Activated CD8-positive, alpha-beta memory T cell treated with anti-CD3 and anti-CD28 coated beads, Interleukin-2, amount 10 ng/mL, durations not matched to agents 7 days and 5 days (primary cell): ENCODE data around the gene UBXN1. TPM values are rescaled to one million over a fixed set of nuclear protein-coding genes. Genes with fewer than 3 reads are reported as not detected.

Experiments used
- ATAC-seq: fragments of 150-1000 bp; cut with Tn5 transposase; one replicate; pipeline ENCODE4 v1.10.0; 2021; ENCODE audit warnings: moderate library complexity
- CTCF ChIA-PET: fragments of 350-600 bp; sonication (Branson Sonifier 250); formaldehyde crosslinking; loops from one replicate; lab custom pipeline; 2021; ENCODE audit warnings: antibody characterized with exemption; lab: Charles Lee
- DNase-seq: peaks from one replicate; pipeline ENCODE4 v3.0.0-alpha.2; 2020
- H3K27ac Mint-ChIP-seq: one replicate; pipeline ENCODE4 v1.8.0; 2021; ENCODE audit warnings: mild to moderate bottlenecking, mixed read lengths
- H3K27me3 Mint-ChIP-seq: one replicate; pipeline ENCODE4 v1.8.0; 2021; ENCODE audit warnings: mixed read lengths
- H3K36me3 Mint-ChIP-seq: one replicate; pipeline ENCODE4 v1.8.0; 2021; ENCODE audit warnings: mild to moderate bottlenecking, mixed read lengths
- H3K4me1 Mint-ChIP-seq: one replicate; pipeline ENCODE4 v1.8.0; 2021; ENCODE audit warnings: mixed read lengths
- H3K4me3 Mint-ChIP-seq: one replicate; pipeline ENCODE4 v1.8.0; 2021; ENCODE audit warnings: mild to moderate bottlenecking, moderate library complexity, mixed read lengths
- H3K9me3 Mint-ChIP-seq: one replicate; pipeline ENCODE4 v1.8.0; 2022; ENCODE audit warnings: low read depth, mixed read lengths
- total RNA-seq, 2 experiments: library from RNA; stranded (reverse); gene quantifications; one replicate each; pipeline ENCODE4 v1.2.3, GENCODE V29; 2021

Gene UBXN1
- total RNA-seq, 2 experiments from 2014 or later, result 115 to 152 TPM

- CTCF ChIA-PET, result interaction anchor here (1.0 to 2.3 kb wide), 4 partner anchors 9 to 105 kb away, joined by 3 to 8 read pairs (median 4); partner anchors contain the start of genes BSCL2, GNG3 and HNRNPUL2
- H3K36me3 Mint-ChIP-seq, result peaks cover 76% of the 10 kb centered on the region
- ATAC-seq, result no peak
- H3K27ac Mint-ChIP-seq, result peak overlapping the region; percentile 45
- no peaks in the 10 kb centered on the region for H3K27me3 Mint-ChIP-seq
- H3K9me3 Mint-ChIP-seq, result no peaks in the 10 kb centered on the region
- H3K4me1 Mint-ChIP-seq, result peaks cover 79% of the 10 kb centered on the region
- no peak overlapping the region for H3K4me3 Mint-ChIP-seq
- no peak for DNase-seq
Measured at GRCh38 chr11:62716206-62716605, 37.3 kb upstream of the UBXN1 start.

- Mint-ChIP-seq H3K4me1 (peaks cover 79% of the 10 kb centered on the region), H3K27ac (peak overlapping the region; percentile 45), H3K36me3 (peaks cover 76% of the 10 kb centered on the region), H3K9me3 (no peaks in the 10 kb centered on the region), H3K27me3 (no peaks in the 10 kb centered on the region), H3K4me3 (no peak overlapping the region)
- DNase-seq (no peak), ATAC-seq (no peak)
- CTCF ChIA-PET, result interaction anchor here (1.0 to 2.3 kb wide), 4 partner anchors 8 to 104 kb away, joined by 3 to 8 read pairs (median 4); partner anchors contain the start of genes BSCL2, GNG3 and HNRNPUL2
Measured at GRCh38 chr11:62715150-62716130, 36.6 kb upstream of the UBXN1 start.

- H3K9me3 Mint-ChIP-seq, result no peaks in the 10 kb centered on the region
- peaks cover 64% of the 10 kb centered on the region for H3K36me3 Mint-ChIP-seq
- no peaks in the 10 kb centered on the region for H3K27me3 Mint-ChIP-seq
- H3K27ac Mint-ChIP-seq, result peak overlapping the region; percentile 92
- peak overlapping the region; percentile 53 for H3K4me3 Mint-ChIP-seq
- CTCF ChIA-PET, result interaction anchor here (1.5 kb wide), 1 partner anchor 56 kb away, joined by 3 read pairs; no protein-coding TSS in a partner anchor
- DNase-seq, result no peak
- H3K4me1 Mint-ChIP-seq, result peaks cover 78% of the 10 kb centered on the region
- no peak for ATAC-seq
Measured at GRCh38 chr11:62713343-62713742, 34.5 kb upstream of the UBXN1 start.

- peak overlapping the region; percentile 92 for H3K27ac Mint-ChIP-seq
- H3K27me3 Mint-ChIP-seq, result no peaks in the 10 kb centered on the region
- H3K36me3 Mint-ChIP-seq, result peaks cover 60% of the 10 kb centered on the region
- H3K4me3 Mint-ChIP-seq, result peak overlapping the region; percentile 53
- CTCF ChIA-PET, result interaction anchor here (1.0 to 1.5 kb wide), 2 partner anchors 57 to 101 kb away, joined by 3 read pairs; no protein-coding TSS in a partner anchor
- peaks cover 79% of the 10 kb centered on the region for H3K4me1 Mint-ChIP-seq
- DNase-seq (no peak), ATAC-seq (no peak)
- no peaks in the 10 kb centered on the region for H3K9me3 Mint-ChIP-seq
Measured at GRCh38 chr11:62712861-62713260, 34.0 kb upstream of the UBXN1 start.

GRCh38 chr11:62712276-62712812, 33.5 kb upstream of the UBXN1 start:
- CTCF ChIA-PET, result interaction anchor here (1.0 to 1.5 kb wide), 4 partner anchors 10 to 169 kb away, joined by 3 read pairs; no protein-coding TSS in a partner anchor
- Mint-ChIP-seq H3K27me3 (no peaks in the 10 kb centered on the region), H3K36me3 (peaks cover 56% of the 10 kb centered on the region), H3K4me1 (peaks cover 76% of the 10 kb centered on the region), H3K9me3 (no peaks in the 10 kb centered on the region), H3K27ac (peak overlapping the region; percentile 92), H3K4me3 (peak overlapping the region; percentile 53)
- ATAC-seq, result no peak
- no peak for DNase-seq

- Mint-ChIP-seq H3K36me3 (peaks cover 34% of the 10 kb centered on the region), H3K4me3 (peak overlapping the region; percentile 94), H3K9me3 (no peaks in the 10 kb centered on the region), H3K27me3 (no peaks in the 10 kb centered on the region), H3K27ac (peak overlapping the region; percentile 99), H3K4me1 (peaks cover 77% of the 10 kb centered on the region)
- peak; percentile 60 for DNase-seq
- ATAC-seq, result peak; percentile 5
- CTCF ChIA-PET, result interaction anchor here (0.7 to 3.0 kb wide), 8 partner anchors 9 to 285 kb away, joined by 3 to 10 read pairs (median 4); partner anchors contain the start of genes HNRNPUL2, POLR2G and TUT1
Measured at GRCh38 chr11:62710001-62710345, 31.1 kb upstream of the UBXN1 start.

GRCh38 chr11:62709247-62710000, 30.6 kb upstream of the UBXN1 start:
- Mint-ChIP-seq H3K9me3 (no peaks in the 10 kb centered on the region), H3K4me1 (peaks cover 73% of the 10 kb centered on the region), H3K27me3 (no peaks in the 10 kb centered on the region), H3K36me3 (peaks cover 30% of the 10 kb centered on the region), H3K4me3 (peak overlapping the region; percentile 94), H3K27ac (peak overlapping the region; percentile 99)
- ATAC-seq (peak; percentile 78), DNase-seq (peak; percentile 99)
- CTCF ChIA-PET, result interaction anchor here (0.9 to 3.0 kb wide), 9 partner anchors 9 to 285 kb away, joined by 3 to 10 read pairs (median 4); partner anchors contain the start of genes HNRNPUL2, MTA2 and TUT1

GRCh38 chr11:62708793-62709192, 29.9 kb upstream of the UBXN1 start:
- no peaks in the 10 kb centered on the region for H3K9me3 Mint-ChIP-seq
- CTCF ChIA-PET, result interaction anchor here (0.9 to 3.0 kb wide), 9 partner anchors 10 to 284 kb away, joined by 3 to 10 read pairs (median 5); partner anchors contain the start of genes HNRNPUL2, MTA2, TMEM179B and TUT1

GRCh38 chr11:62708392-62708791, 29.5 kb upstream of the UBXN1 start:
- DNase-seq (peak; percentile 43), ATAC-seq (no peak)
- H3K4me1 Mint-ChIP-seq, result peaks cover 62% of the 10 kb centered on the region
- H3K36me3 Mint-ChIP-seq, result peaks cover 22% of the 10 kb centered on the region
- peak overlapping the region; percentile 94 for H3K4me3 Mint-ChIP-seq
- no peaks in the 10 kb centered on the region for H3K9me3 Mint-ChIP-seq
- CTCF ChIA-PET, result interaction anchor here (1.0 to 1.7 kb wide), 9 partner anchors 14 to 284 kb away, joined by 3 to 10 read pairs (median 3); partner anchors contain the start of genes EML3, MTA2, TMEM179B and TUT1
- H3K27me3 Mint-ChIP-seq, result no peaks in the 10 kb centered on the region
- peak overlapping the region; percentile 99 for H3K27ac Mint-ChIP-seq

More at GRCh38 chr11:62708793-62709192, 29.9 kb upstream of the UBXN1 start:
- H3K36me3 Mint-ChIP-seq, result peaks cover 26% of the 10 kb centered on the region
- no peaks in the 10 kb centered on the region for H3K27me3 Mint-ChIP-seq
- H3K27ac Mint-ChIP-seq, result peak overlapping the region; percentile 99
- DNase-seq (peak; percentile 77), ATAC-seq (peak; percentile 23)
- peak overlapping the region; percentile 94 for H3K4me3 Mint-ChIP-seq
- H3K4me1 Mint-ChIP-seq, result peaks cover 66% of the 10 kb centered on the region

GRCh38 chr11:62707277-62707861, 28.5 kb upstream of the UBXN1 start, which contains the start of the genes BSCL2 and GNG3:
TSS of gene BSCL2 (minus strand) at chr11:62707424. CDS start at chr11:62707195, 229 bp downstream.
TSS of gene GNG3 (plus strand) at chr11:62707676. CDS start at chr11:62708296, 620 bp downstream.
- H3K36me3 Mint-ChIP-seq, result peaks cover 18% of the 10 kb centered on the region
- peak within 1 kb of the TSS; percentile 94 for H3K4me3 Mint-ChIP-seq
- H3K9me3 Mint-ChIP-seq, result no peaks in the 10 kb centered on the region
- H3K27me3 Mint-ChIP-seq, result no peaks in the 10 kb centered on the region
- DNase-seq (peak; percentile 44), ATAC-seq (no peak)
- peak within 1 kb of the TSS; percentile 99 for H3K27ac Mint-ChIP-seq
- CTCF ChIA-PET, result interaction anchor here (0.9 to 1.8 kb wide), 8 partner anchors 8 to 95 kb away, joined by 3 to 10 read pairs (median 3); partner anchors contain the start of genes EML3, TMEM179B and ZBTB3
- H3K4me1 Mint-ChIP-seq, result peaks cover 55% of the 10 kb centered on the region

GRCh38 chr11:62706850-62707247, 28.0 kb upstream of the UBXN1 start:
- Mint-ChIP-seq H3K27ac (peak overlapping the region; percentile 73), H3K4me1 (peaks cover 54% of the 10 kb centered on the region), H3K9me3 (no peaks in the 10 kb centered on the region), H3K27me3 (no peaks in the 10 kb centered on the region), H3K36me3 (peaks cover 18% of the 10 kb centered on the region), H3K4me3 (peak overlapping the region; percentile 88)
- ATAC-seq (no peak), DNase-seq (no peak)
- CTCF ChIA-PET, result interaction anchor here (0.9 to 6.2 kb wide), 9 partner anchors 9 to 95 kb away, joined by 3 to 44 read pairs (median 4); partner anchors contain the start of genes LRRN4CL, TMEM179B and ZBTB3
